AG08395 (cell line): ENCODE measurements around the gene NPY4R.
"Not testable (repeated sequence)": the region's sequence is repeated elsewhere in the genome, so short reads cannot be mapped to it uniquely, and the experiment has no call there.

ENCODE experiments used
- DNase-seq: peaks from one replicate; pipeline ENCODE4 v3.0.0; 2012; ENCODE audit warnings: mixed read lengths, low spot score

The NPY4R gene

DNA sequence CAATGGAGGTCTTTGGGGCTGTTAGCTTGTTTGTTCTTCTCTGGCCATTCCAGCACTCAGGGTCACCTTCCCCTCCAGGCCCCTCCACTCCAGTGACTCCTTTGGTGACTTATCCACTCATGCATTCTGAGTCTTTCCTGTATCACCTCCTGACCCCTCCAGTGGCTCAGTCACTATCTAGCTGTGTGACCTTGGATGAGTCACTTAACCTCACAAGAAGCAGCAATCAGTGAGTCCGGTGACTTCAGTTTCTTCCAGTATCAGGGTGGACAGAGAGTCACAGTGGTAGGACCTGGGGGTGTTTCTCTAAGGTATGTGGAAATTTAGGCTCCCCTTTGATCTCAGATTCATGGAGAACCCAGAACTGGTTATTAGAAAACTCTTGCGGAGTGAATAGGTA, 9.8 kb downstream of the NPY4R start:
- DNase-seq, result not testable (repeated sequence)

DNA sequence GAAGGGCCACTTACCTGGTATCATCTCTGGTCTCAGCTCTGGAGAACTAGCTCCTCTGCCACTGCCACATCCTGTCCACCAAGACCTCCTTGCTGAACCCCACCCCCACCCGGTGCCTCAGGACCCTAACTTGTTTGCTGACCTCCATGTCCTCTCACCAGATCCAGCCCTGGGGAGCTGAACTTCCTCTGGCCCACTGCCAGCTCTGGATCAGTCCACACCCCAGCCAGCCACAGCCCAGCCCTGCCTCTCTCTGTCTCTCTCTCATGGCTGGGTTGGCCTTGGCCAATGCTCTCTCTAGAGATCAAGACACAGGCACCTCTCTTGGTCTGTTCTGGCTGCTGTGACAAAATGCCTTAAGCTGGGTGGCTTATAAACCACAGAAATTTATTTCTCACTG, 14.4 kb downstream of the NPY4R start:
- not testable (repeated sequence) for DNase-seq

DNA sequence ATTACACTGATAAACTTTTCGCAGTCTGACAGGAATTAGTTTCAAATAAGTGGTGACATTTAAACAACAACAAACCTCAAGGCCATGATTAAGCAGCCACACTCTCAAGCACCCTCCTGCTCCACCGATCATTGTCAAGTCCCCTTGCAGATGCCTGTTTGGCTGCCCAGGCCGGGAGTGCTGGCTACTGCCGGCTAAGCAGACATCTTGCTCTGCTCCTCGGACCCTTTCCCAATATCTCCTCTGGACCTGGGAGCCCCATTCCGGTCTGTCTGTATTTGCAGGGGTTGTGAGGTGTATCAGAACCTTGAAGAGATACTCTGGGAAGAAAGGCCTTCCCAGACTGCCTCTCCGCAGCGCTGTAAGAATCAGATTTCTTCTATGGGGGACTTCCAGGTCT, 14.9 kb downstream of the NPY4R start:
- not testable (repeated sequence) for DNase-seq

DNA sequence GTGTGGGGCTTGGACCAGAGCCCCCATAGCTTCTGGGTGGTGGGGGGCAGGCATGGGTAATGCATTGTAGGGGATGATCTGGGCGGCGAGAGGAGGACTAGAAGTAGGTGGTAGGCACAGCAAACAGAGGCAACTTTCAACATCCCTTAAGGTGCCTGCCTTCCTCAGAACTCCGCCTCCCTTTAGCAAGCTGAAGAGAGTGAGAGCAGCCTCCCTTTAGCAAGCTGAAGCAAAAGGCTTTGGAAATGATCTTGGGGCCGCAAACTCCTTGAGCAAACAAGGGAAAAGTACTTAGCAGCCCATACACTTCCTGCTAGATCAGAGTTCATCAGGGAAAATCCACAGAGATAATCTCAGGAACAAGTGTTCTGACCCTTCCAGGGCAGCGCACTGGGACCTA, 18.3 kb downstream of the NPY4R start:
- not testable (repeated sequence) for DNase-seq

DNA sequence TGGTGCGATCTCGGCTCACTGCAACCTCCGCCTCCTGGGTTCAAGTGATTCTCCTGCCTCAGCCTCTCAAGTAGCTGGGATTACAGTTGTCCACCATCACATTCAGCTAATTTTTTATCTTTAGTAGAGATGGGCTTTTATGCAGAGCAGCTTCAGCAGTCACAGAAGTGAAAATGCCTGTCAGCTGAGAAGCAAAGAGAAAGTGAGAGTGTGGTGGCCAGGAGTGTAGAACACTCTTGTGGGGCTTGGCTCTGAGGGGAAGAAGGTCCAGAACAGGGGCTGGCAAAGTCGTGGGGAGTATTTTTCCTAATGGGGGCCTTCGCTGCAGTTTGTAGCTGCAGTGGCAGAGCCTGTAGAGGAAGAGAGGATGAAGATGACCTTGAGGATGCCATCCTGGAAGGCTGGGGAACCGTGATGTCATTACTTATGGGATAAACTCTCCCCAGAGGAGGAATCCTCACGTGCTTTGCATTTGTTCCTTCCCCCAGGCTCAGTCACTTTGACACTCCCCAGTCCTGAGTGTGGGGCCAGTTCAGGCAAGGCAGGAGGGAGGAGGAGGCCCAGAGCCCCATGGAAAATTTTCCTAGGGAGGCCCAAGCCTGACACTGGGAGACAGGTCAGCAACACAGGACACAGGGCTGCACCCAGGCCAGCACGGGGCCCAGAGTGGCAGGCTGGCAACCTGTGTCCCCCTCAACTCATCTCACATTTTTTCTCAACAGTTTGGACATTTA, 20.2 kb downstream of the NPY4R start:
- DNase-seq, result not testable (repeated sequence)

DNA sequence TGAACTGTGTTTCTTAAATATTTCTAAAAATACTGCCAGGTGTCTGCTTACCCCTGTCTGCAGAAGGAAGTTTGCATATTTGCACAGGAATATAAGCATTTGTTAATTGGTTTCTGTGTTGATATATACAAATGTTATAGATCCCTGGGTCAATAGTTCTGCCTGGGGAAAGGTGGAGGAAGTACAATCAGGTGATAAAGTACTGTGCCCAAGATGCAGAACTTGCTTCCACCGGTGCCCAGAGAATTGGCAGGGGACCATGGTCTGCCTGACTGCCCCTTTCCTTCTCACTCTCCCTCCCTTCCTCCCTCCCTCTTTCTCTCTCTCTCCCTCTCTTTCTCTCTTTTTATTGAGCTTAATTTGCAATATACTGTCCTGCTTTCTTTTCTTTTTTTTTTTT, 22.3 kb downstream of the NPY4R start:
- not testable (repeated sequence) for DNase-seq

DNA sequence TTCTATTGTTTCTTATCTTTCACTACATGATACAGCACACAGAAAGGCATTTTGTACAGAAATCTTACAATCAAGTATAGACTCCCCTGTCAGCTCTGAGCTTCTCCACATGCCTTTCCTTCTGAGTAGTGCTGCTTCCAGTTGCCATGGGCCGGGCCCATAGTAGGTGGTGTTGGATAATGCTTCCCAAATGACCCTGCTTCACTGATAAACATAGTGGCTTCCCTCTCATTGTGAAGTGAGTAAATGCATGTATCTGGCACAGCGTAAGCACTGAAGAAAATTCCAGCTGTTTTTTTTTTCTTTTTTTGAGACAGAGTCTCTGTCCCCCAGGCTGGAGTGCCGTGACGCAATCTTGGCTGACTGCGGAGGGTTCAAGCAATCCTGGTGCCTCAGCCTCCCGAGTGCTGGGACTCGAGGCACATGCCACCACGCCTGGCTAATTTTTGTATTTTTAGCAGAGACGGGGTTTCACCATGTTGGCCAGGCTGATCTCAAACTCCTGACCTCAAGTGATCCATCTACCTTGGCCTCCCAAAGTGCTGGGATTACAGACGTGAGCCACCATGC, 23.0 kb downstream of the NPY4R start:
- DNase-seq, result not testable (repeated sequence)

DNA sequence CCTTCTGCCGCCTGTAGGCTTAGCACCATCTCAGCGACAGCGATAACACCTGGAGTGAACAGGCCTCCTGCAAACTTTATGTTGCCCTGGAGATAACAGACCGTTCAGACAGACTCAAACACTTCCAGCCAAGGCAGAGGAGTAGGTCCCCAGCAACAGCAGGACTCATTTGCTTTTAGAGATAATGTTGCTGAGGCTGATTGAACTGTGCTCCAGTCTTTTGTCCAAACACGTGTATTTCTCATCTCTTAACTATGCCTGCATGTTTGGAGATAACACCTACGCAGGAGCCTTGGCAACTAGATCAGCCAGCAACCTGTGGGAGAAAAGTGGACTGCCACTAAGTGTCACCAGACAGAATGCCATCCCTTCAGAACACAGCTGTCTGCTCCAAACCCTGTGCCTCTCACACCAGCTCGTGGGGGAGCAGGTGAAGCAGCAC, 23.9 kb downstream of the NPY4R start:
- DNase-seq, result not testable (repeated sequence)

DNA sequence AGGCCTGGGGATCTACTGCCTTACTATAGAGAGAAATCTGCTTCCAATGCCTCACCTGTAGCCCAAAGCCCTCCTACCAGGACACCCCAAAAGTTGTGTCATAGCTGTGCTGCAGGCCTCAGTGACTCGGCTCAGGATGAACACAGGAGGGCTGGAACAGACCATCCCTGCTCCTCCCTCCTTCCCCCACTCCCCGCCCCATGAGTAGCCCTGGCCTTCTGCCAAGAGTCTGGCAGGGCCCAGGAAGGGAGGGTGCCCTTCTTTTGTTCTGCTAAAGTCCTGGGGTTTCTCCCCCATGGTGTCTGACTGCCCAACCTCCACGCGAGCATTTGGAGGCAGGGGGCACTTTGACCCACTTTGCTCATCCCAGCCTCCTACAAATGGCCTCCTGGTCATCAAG, 24.8 kb downstream of the NPY4R start:
- DNase-seq, result not testable (repeated sequence)

DNA sequence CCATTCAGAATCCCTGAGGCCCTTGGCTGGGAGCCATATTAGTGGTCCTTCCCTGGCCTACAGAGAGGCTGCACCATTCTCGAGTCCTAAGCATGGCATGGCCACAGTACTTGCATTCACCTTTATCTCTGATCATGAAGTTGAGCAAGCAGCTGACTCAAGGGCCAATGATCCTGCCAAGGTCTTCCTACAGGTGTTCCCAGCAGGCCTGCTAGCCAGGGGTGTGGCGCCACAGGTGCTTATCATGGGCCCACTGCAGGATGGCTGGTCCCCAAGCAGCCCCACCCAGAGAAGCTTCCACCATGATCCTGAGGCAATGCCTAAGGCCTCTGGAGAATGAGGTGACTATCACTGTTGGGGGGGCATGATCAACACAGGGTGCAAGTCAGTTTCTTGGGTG, 42.2 kb downstream of the NPY4R start:
- not testable (repeated sequence) for DNase-seq

DNA sequence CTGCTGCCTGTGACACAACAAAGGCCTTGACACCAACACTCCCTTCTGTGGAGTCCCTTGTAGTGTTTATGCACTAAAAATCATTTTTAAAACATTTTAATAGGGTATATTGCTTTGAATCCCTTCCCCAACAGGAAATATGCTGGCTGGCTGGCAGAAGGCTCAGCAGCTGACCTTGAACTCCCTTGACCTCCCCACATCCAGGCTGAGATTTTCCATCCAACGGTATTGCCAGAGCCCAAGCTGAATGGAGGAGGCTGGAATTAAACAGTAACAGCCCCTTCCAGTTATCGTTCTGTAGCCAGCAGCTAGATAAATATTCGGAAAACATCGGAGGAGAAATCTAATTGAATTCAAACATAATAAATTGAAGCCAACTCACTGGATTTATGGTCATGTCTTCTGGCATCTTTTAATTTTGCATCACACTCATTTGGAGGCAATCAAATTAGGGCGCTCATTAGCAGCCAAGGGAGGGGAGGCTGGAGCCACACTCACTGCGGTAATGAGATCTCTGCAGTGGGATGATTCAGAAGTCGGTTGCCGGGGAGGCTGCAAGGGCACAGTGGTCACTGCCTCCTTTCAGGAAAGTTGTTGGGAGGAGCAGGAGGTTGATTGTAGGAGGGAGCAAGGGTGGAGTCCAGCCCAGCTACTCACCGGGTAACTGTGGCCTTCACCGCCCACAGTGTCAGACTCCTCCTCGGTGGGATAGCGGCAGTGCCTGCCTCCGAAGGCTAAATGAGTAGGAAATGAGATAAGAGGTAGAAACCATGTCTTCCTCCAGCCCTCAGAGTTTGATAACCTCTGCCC, 46.0 kb downstream of the NPY4R start:
- DNase-seq, result not testable (repeated sequence)

DNA sequence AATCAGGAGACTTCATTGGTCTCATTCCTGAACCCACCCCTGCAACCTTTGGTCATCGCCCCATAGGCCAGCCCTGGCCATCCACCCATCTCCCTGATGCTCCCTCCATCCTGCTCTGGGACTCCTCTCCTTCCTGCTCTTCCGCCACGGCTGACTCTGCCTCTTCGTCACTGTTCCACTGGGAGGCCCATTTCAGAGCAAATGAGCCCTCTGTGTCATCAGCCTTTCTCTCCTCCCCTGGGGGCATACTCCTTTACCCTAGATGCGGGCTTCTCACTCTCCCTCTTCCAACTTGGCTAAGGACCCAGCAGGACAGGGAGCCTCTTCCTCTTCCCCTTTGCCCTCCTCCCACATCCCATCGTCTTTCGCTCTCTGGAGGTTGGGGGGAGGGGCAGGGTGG, 47.5 kb downstream of the NPY4R start:
- DNase-seq, result not testable (repeated sequence)

DNA sequence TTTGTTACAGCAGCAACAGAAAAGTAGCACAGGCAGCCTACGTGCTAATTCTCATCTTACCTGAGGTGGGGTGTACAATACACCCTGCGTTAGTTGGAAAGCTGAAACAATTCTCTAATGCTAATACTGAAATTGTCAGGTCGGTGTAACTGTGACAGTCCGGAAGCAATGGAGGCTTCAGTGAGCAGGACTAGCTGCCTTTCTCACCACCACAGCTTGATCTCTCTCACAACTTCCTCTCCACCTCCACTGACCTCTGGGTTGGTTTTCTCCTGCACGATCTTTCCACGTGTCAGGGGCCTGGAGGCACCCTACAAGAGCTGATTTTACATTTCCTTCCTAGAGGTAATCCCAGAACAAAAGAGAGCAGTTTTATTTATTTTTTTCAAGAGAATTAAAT, 50.5 kb downstream of the NPY4R start:
- not testable (repeated sequence) for DNase-seq

DNA sequence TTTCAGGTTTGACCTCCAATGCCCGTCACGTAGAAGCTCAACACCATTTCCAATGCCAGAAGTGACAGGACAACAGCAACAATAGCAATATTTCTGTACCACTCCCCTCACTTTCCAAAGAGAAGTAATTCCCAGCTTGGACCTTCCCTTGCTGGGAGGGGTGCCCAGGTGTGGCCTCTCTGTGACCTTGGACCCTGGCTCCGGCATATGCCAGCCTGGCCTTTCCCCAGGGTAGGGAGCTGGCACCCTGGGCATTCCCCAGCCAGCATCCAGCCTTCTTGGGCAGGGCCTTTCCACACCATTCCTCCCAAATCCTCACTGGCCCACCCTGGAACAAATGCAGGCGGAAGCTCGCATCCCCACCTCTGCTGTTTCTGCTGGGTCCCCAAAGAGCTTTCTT, 53.1 kb downstream of the NPY4R start:
- DNase-seq, result not testable (repeated sequence)

DNA sequence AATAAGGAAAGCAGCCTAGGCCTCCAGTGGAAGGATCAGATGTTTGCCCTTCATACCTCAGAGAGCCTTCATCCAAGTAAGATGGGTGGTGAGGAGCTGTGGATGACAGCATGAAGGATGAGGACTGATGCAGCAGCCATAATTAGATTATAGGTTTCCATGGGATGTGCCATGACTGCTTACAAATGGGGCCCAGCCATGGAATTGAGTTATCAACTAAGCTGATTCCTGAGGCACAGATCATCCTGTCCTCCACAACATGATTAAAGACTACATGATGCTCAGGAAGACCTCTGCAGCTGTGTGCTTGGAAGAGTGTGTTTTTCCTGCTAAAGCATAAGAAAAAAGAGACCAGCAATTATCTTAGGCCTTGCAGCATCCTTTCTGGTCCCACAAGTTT, 54.6 kb downstream of the NPY4R start:
- DNase-seq, result not testable (repeated sequence)
